GM19193 (cell line): ENCODE results near the gene C6orf15.

Experiments
- POLR2A ChIP-seq: IDR thresholded peaks from 4 replicates; pipeline ENCODE4 v1.6.1; 2011; ENCODE audit not compliant: insufficient read depth, insufficient read length; ENCODE audit errors: extremely low read depth

The C6orf15 gene

DNA sequence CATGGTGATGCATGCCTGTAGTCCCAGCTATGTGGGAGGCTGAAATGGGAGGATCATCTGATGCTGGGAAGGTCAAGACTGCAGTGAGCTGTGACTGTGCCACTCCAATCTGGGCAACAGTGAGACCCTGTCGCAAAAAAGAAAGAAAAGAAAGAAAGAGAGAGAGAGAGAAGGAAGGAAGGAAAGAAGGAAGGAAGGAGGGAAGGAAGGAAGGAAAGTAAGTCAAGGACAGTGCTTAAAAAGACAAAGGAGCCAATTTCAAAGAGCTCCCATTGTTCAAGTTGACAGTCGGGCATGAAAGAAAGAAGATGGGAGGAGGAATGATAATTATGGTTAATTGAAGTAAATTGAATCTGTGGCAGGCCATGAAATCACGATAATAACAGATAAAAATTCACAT, 16.2 kb downstream of the C6orf15 start:
- no peak for TF ChIP-seq POLR2A

DNA sequence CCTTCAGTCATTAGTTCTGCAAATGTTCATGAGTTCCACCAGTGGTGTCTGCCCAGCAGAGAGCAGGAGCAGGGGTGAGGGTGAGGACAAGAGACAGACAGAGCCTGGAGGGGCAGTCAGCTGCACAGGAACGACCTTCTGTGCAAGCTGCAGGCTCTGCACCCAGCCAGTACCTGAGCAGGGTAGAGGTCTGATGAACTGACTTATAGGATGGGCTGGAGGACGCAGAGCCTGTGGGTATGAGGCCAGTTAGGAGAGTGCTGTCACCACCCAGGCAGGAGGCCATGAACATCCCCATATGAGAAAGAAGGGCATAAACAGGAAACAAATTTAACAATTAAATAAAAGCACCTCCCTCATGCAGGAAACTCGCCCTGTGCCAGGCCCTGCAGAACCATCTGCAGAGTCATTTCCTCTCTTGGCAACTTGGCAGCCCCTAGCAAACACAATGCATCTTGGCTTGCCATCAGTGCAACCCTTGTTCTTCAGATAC, 17.9 kb downstream of the C6orf15 start:
- TF ChIP-seq POLR2A = no peak

DNA sequence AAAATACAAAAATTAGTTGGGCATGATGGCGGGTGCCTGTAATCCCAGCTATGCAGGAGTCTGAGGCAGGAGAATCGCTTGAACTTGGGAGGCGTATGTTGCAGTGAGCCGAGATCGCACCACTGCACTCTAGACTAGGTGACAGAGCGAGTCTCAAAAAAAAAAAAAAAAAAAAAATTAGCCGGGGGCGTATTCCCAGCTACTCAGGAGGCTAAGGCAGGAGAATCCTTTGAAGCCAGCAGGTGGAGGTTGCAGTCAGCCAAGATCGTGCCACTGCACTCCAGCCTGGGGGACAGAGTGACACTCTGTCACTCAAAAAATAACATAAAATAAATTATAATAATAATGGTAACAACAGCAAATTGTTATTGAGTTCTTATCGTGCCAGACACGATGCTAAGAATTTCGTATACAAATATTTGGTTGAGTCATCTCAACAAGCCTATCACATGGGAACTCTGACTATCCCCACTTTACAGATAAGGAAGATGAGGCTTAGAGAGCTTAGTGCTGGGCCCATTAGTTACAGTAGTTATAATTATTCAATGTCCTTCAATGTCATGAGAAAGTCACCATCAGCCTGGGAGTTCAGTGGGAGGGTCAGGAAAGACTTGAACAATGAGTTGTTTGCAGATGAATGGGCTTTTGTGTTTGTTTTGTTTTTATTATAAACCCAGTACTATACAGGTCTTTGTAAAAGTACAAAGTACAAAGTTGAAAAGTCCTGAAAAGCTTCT, 19.4 kb downstream of the C6orf15 start:
- no peak for TF ChIP-seq POLR2A

DNA sequence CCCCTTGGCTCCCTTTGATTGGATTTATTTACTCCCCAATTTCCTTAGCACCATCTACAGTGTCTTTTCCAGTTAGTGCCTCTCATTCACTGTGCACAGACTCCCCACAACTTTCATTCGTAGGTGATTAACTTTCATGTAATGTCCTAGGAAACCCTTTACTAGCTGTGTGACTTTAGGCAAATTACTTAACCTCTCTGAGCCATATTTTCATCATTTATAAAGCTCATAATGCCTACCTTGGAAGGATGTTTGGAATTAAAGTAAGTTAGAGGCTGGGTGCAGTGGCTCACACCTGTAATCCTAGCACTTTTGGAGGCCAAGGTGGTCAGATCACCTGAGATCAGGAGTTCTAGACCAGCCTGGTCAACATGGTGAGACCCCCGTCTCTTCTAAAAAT, 20.1 kb downstream of the C6orf15 start:
- no peak for TF ChIP-seq POLR2A

DNA sequence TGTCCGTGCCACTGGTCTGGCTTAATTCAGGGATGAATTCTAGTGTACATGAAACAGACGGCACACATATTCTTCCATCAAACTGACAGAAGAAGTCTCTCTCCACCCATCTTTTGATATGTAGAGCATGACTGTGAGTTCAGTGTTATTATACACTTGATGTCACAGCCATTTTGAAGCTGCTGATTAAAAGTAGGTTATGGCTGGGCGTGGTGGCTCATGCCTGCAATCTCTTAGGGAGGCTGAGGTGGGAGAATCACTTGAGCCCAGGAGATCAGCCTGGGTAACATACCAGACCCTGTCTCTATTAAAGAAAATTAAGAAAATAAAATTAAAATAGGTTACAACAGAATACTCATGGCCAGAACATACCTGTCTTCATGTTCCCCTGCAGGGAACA, 20.7 kb downstream of the C6orf15 start:
- no peak for TF ChIP-seq POLR2A

DNA sequence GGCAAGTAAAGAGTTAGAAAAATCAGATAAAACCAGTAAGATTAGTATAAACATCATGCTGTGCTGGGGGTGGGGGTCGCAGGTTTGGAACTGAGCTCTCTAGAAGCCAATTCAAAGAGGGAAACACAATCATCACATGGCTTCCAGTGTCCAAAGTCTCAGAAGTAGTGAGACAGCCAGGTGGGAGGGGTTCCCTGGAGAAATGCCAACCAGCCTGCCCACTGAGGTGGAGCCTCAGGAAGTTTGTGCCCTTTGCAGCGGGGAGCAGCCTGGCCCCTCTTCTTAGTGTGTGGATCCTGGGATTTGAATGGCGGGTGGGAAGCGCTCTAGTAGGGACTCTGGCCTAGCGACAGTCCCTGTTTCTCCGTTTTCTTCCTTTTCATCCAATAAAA, 21.4 kb downstream of the C6orf15 start:
- no peak for TF ChIP-seq POLR2A

DNA sequence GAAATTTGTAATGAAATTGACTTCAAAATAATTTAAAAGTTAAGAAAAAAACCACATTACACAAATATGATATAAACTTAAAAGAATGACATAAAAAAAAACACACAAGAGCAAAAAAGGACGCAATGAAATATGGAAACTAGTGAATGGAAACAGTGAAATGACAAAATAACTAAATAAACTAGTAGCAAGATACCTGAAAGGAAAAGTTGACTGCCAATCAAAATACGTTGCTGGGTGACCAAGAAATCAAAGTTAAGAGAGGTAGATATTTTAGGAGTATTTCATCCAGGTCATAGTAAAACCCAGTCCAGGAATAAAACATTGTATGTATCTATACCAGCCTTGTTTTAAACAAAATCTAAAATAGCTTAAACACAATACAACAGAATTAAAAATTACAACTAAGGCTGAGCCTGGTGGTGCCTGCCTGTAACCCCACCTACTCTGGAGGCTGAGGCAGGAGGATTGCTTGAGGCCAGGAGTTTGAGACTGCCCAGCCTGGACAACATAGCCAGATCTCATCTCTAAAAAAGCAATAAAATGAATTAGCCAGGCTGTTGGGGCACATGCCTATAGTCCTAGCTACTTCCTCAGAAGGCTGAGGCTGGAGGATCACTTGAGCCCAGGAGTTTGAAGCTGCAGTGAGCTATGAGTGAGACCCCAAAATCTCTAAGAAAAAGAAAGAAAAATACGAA, 22.0 kb downstream of the C6orf15 start:
- no peak for TF ChIP-seq POLR2A

DNA sequence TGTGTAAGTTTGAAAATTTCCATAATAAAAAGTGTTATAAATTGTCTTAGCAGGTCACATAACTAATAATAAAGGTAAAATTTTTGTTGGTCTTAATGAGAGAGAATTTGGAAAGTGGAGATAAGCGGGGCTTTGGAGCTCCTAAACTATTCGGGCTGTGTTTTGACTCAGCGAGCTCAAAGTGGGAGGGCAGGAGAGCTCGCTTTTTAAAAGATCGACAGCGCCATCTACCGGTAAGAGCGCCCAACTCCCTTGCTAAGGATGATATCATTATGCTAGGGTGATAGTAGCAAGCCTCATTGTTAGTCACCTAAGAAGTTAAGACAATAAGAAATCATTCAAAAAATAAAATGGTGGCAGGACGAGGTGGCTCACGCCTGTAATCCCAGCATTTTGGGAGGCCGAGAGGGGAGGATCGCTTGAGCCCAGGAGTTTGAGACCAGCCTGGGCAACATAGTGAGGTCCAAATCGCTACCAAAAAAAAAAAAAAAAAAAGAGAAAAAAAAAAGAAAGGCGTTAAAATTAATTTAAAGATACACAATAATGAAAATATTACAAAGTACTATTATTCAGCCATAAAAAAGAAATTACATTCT, 24.8 kb downstream of the C6orf15 start:
- TF ChIP-seq POLR2A = no peak

DNA sequence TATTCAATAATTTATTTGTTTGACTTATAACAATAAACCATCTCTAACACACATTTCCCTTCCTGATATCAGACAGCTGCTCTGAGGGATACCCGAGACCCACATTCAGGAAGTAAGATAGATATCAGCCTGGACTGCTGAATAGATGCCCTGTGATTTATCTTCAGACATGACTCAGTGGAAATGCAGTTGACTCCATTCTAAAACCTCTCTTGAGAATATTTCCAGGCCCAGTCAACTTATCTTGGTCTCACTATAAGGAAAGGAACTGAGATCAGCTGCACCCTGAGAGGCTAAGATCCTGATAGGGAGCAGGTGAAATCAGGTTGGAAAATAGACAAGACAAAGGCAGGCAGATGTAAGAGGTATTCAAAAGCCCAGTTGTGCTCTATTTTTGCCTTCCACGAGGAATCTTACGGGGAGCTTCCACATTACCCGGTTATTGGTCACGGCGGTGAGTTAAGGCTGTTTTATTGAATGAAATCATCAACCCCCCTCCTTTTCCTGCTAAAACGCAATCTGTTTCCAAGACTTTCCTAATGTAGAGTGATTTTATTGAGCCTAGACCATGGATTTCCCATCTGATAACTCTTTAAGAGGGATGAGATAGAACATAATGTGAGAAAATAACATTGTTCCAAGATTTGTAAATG, 25.5 kb downstream of the C6orf15 start:
- TF ChIP-seq POLR2A = no peak

DNA sequence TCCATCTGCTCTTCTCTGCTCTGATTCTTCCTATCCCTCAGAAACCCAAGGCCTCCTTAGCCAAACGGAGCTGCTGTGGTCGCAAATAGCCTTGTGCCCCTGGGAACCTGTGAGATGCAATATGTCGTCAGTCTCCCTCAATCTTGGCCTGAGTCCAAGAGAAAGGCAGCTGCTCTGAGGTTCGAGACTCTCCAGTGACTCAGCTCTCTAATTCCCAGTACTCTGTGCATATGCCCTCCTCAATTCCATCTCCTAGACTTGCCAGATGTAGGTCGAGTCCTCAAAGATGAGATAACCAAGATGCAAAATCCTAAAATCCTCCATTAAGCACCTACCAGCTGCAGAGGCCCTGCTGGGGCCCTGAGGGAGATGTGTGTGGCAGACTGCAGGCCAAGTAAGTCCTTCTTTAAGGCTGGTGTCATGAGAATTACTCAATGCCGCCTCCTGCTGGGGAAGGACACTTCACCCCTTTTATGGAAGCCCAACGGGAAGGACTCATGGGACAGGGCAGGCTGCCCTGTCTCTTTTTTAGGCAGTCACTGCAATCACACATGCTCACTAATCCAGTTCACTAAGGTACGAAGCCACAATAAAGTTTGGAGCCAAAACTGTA, 28.5 kb downstream of the C6orf15 start:
- no peak for TF ChIP-seq POLR2A

DNA sequence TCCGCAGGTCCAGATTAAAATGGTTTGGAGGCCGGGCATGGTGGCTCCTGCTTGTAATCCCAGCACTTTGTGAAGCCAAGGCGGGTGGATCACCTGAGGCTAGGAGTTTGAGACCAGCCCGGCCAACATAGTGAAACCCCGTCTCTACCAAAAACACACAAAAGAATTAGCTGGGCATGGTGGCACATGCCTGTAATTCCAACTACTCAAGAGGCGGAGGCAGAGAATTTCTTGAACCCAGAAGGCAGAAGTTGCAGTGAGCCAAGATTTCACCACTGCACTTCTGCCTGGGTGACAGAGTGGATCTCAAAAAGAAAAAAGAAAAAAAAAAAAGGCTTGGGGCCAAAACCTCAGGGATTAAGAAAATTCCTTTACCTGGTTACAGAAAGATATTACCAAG, 30.5 kb downstream of the C6orf15 start:
- no peak for TF ChIP-seq POLR2A

DNA sequence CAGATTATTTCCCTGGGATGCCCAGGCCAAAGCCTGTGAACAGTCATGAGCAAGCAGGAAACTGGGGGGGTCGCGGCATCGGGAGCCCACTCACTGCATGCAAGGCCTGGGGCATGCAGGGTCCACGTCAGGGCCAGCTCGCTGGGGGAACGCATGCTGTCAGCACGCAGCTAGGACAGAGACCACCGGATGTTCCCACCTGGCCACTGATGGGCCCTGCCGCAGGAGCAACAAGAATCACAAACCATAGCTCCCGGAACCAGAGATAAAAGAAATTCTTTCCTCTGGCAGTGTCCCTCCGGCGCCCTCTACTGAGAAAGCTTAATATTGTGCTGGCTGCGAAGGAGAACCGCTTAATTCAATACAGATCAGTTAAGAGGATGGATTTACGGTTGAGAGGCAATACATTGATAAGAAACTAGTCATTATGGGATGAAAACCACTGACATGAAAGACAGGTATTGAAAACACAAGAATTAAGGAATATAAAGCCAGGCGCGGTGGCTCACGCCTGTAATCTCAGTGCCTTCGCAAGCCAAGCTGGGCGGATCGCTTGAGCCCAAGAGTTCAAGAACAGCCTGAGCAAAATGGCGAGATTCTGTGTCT, 32.6 kb downstream of the C6orf15 start:
- TF ChIP-seq POLR2A = no peak

DNA sequence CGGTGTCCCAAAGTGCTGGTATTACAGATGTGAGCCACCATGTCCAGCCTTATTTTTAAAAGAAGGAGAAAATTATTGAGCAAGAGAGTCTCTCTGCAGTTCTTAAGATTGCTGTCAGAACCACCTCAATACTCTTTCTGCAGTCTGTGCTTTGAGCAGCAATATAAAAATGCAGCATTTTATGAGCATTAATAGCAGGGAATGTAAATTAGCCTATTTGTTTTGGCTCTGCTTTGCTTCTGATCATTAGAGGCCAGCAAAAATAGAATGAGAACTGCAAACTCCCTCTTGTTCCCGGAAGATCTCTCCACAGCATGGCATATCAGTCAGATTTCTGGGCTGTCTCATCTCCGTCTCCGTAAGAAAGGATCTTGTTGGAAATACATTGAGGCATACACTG, 35.8 kb downstream of the C6orf15 start:
- no peak for TF ChIP-seq POLR2A

DNA sequence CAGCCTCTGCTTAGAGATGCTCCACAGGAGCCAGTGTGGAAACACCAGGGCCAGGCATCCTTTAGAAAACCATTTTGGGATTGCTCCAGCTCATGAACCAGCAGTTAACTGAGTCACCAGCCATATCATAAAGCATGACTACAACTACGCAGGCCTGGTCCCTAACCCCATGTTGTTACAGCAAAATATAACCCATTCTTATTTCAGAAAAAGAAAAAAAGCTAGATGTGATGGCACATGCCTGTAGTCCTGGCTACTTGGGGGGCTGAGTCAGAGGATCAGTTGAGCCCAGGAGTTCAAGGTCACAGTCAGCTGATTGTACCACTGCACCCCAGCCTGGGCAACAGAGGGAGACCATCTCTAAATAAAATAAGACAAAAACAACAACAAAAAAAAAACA, 36.8 kb downstream of the C6orf15 start:
- no peak for TF ChIP-seq POLR2A

DNA sequence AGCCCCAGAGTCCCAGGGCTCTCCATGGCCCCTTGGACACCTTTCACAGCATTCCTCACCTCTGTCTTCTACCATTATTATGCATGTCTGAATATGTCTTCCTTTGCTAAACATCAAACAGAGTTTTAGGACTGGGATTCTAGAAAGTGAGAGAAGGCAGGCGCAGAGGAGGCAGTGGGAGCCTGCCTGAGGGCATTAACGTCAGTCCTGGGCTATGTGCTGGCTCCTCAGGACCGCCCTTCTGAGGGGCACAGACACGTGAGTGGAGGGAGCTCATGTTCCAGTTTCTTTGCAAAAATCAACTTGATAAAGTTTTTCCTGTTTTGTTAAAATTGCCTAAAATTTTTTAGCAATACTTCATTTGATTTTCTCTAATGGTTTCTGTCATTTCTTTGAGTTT, 38.0 kb downstream of the C6orf15 start:
- no peak for TF ChIP-seq POLR2A

DNA sequence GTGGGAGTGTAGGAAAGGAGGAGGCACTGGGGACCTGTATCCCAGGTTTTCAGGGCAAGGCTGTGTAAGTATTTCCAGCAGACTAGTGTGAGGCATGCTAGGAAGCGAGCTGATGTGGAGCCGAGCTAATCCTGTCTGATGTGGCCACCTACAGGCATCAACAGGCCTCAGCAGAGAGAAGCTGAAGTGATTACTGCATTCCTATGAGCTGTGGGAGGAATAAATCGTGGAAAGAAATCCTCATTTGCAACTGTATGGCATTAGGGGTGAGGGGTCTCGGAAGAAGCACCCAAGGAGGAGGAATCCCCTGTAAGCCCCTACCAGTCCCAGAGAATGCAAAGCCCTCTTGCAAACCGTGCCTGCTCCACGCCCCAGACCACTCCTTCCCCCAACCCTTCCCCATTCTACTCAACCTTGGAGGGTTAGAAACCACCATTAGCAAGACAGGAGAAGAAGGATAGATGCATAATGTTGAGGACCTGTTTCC, 41.6 kb downstream of the C6orf15 start:
- TF ChIP-seq POLR2A = no peak
